Right renal pelvis (tissue), 4 donors: Measurements from ENCODE around the gene PLD1. TPM values are rescaled to one million over a fixed set of nuclear protein-coding genes. Genes with fewer than 3 reads are reported as not detected.
"Not testable (repeated sequence)": the region's sequence is repeated elsewhere in the genome, so short reads cannot be mapped to it uniquely, and the experiment has no call there.

Experiments
- DNase-seq, 4 donors: peaks; one replicate each; pipeline ENCODE4 v3.0.0-alpha.2; 2013; ENCODE audit warnings: low read depth in 4 of 4, low spot score in 3 of 4, missing footprints in 1 of 4
- polyA plus RNA-seq, 4 donors: library from polyadenylated mRNA; unstranded; fragments of 120-200 nt; gene quantifications; one replicate each; pipeline ENCODE4 v1.2.1, GENCODE V29; 2013; ENCODE audit not compliant: insufficient read length in 4 of 4

PLD1 gene
- polyA plus RNA-seq, 4 donors, result 9.8 to 12.7 (median 10.9) TPM

GRCh38 chr3:171749124-171749523, 61.2 kb downstream of the PLD1 start:
- no peak for DNase-seq

- DNase-seq, result no peak
Measured at GRCh38 chr3:171748064-171748924, 62.0 kb downstream of the PLD1 start.

DNA sequence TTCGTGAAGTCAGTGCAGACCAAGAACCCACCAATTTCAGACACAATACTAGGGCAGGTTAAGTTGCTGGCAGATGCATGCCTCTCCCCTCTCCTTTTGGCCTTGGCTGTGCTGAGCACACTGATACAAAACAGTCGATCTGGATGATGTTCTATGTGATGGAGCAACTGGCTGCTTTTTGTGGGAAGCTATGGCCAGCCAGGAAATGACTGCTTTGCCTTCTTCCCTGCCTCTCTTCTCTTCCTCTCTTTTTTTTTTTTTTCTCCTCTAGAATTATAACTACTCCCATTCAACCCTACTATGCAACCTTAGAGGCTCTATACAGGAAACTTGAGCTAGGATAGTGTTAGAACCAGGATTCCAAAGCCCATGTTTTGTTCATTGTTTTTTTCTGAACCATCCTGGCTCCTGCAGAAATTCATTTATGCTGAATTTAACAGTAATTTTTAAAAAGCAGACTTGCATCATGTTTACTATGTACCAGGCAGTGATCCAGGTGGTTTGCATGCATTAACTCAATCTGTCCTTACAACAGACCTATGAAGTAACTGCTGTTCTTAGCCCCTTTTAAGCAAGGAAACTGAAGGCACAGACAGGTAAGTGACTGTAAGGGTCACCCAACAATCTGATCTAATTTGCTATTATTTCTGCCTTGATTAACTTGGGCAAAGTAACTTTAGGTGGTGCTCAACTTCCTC, 62.9 kb downstream of the PLD1 start:
- no peak for DNase-seq

- DNase-seq, result not testable (repeated sequence)
Measured at GRCh38 chr3:171746320-171747222, 63.7 kb downstream of the PLD1 start.

- no peak for DNase-seq
Measured at GRCh38 chr3:171745577-171746319, 64.5 kb downstream of the PLD1 start.

GRCh38 chr3:171744158-171744741, 66.0 kb downstream of the PLD1 start:
- no peak for DNase-seq

DNA sequence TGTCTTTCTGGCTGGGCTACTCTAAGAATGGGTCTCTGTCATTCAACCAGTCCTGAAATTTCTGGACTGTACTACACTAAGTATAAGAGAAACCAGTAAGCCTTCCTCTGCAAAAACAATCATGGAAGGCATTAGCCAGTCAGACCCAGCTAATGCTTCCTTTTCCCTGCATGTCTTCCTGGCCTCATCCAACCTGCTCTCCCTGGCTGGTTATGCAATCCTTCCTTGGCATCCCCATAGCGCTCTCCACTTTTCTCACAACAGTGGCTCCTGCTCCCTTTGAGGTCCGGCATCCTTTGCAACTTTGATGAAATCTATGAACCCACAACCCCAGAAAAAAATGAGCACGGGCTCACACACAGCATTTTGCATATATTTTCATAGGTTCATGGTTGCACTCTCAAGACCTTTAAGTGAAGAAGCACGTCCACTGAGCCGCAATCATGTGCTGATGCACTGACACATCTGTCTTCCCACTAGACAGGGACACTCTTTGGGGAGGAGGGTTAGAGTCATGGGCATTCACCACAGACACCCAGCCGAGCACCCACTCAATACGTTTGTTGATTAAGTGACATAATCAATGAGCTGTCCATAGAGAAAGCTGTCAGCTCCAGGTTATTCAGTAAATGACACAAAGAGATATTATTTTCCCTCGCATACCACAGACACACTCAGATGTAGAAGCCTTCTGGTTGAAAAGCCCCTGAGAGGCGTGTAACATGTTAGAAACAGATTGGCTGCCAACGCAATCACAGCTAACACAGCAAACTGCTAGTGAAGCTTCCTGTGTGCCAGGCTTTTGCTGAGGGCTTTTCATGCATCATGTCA, 66.7 kb downstream of the PLD1 start:
- no peak for DNase-seq

- no peak for DNase-seq
Measured at GRCh38 chr3:171741377-171741776, 68.9 kb downstream of the PLD1 start.

- DNase-seq, result no peak
Measured at GRCh38 chr3:171736556-171736955, 73.7 kb downstream of the PLD1 start.

GRCh38 chr3:171733561-171733960, 76.7 kb downstream of the PLD1 start:
- no peak for DNase-seq

DNA sequence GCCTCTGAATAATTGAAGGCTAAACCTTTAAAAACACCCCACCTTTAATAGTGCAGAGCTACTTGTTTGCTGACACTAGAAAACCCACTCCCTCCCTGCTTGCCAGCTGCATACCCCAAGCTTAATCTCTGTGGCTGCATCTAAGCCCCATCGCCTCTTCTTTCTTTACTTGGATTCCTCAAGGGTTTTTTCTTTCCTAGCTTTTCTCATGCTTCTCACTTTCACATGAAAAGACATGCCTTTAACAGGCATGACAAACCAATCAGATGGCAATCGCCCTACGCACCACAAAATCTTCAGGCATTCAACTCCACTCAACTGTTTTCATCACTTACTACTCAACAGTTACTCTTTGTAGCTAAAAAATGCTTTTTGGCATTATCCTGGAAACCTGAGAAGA, 77.5 kb downstream of the PLD1 start:
- DNase-seq, result no peak

DNA sequence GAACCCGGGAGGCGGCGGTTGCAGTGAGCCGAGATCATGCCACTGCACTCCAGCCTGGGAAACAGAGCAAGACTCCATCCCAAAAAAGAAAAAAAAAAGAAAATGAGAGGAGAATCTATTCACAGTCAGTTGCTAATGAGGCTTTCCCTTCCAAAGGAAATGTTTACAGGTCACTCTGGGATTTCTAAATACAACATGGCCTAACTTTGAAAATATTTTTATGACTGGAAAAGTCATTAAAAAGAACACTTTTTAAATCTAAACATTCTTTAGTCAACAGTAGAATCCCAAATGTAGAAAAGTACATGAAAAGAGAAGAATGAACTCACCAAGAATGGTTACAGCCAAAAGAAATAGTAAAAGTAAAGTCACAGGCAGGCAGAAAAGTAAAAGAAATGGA, 78.6 kb downstream of the PLD1 start:
- no peak for DNase-seq

DNA sequence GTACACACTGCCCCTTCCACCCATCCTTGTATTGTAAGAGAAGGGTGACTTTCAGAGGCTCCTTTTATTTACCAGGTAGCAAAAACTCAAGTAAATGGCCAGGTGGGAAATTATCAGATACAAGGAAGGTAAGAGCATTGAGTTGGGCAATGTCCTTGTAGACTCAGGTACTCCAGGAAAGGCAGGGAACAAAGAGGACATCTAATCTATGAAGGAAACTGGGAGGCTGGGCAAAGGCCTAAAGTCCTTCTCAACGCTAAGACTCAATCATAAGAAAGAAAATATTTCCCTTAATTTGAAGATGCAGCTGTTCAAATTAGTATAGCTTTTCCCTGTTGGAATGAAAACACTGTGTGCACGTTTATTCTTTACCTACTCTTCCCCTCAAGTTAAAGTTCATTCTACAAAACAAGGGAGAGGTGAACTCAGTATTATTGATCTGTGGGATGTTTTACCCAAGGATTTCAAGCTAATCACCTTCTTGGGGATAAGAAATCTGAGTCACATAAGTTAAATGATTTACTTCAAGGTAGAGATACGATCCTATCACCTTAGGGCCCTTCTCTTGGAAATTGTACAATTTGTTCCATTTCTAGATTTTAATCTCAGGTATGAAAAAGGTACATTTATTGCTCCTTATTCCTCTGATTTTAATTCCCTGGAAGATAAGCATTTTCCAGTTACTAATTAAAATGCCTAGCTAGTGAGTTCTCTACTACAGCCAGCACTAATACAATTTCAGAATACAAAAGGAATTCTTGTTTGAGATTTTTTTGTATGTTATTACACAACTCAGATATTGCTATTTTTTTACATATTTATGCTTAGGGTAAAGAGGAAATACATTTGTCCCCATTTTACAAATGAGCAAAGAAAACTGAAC, 80.6 kb downstream of the PLD1 start:
- DNase-seq, result no peak

- no peak for DNase-seq
Measured at GRCh38 chr3:171727288-171727687, 83.0 kb downstream of the PLD1 start.

DNA sequence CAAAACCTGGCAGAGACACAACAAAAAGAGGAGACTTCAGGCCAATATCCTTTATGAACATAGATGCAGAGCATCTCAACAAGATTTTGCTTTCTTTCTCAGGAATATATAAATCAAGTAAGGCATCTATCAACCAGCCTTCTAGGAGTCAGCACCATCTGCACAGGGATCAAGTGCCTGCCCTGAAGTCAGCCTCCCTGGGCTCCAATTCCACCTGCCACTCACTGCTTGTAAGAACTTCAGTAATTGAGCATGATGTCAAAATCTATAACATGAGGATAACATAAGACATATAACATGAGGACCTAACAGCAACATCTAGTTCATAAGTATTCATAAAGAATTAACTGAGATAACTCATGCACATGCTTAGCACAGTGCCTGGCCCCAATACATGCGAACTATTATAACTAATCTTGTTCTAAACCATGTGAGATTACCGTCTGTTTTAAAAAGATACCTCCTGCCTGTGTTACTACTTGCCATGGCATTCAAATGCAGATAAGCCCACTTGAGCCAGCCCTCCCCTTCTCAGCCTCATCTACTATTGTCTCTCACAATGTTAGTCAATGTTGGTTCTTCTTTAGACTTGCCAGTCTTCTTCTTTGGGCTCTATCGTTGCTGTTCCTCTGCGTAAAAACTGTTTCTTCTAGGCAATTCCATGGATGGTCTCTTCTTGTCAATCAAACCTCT, 91.6 kb downstream of the PLD1 start:
- no peak for DNase-seq

DNA sequence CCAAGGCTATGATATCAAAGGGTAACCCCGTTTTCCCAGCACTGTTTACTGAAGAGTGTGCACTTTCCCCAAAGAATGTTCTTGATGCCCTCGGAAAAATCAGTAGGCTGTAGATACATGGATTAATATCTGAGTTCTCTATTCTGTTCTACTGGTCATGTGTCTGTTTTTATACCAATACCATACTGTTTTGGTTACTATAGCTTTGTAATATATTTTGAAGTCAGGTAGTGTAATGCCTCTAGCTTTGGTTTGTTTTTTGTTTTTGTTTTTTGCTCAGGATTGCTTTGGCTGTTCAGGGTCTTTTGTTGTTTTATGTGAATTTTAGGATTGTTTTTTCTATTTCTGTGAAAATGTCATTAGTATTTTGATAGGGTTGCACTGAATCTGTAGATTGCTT, 95.1 kb downstream of the PLD1 start:
- no peak for DNase-seq

DNA sequence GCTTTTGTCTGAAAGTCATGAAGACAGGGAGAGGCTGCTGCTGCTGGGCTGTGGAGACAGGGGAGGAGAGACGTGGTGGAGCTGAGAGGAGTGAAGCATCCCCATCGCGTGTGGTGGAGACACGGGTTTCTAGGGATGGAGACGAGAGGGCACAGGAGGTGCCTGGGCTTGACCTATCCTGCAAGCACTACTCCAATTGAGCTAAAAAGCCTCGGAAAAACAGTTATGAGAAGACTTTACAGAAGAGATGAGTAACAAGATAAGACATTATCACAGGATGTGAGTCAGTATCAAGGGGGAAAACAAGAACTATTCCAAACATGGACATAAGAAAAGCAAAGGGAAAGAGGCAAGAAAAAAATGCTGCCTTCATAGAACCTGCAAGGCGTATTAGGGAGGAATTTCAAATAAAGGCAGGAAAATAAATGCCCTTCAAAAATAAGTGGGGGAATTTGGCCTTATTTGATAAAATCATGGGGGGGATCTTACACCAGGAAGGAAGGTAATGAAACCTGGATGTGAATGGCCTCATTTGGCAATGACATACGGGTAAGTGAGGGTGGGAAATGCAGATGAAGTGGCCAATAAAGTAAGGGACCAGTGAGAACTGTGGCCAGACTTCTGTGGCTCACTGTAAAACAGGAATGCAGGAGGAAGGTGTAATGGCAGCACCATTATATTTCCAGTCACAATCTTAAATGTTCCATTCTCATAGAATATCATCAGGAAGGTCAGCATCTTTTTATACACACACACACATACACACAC, 97.9 kb downstream of the PLD1 start:
- DNase-seq, result no peak
